HG03175 (cell line): ENCODE measurements around the gene NEIL1.
"Not testable (repeated sequence)": the region's sequence is repeated elsewhere in the genome, so short reads cannot be mapped to it uniquely, and the experiment has no call there.

Experiments used
- ATAC-seq: cut with Tn5 transposase; IDR thresholded peaks from one replicate; pipeline ENCODE4 v1.9.1; 2021; ENCODE audit warnings: mild to moderate bottlenecking, moderate library complexity; ENCODE audit not compliant: unreplicated experiment

NEIL1 gene

GRCh38 chr15:75369897-75370581, 23.2 kb downstream of the NEIL1 start:
- ATAC-seq, result no peak

- ATAC-seq, result no peak
These were observed 24.6 kb downstream of the NEIL1 start for GRCh38 chr15:75371486-75371885.

- no peak for ATAC-seq
These were observed 25.3 kb downstream of the NEIL1 start for GRCh38 chr15:75371901-75372688.

- no peak for ATAC-seq
These were observed 33.9 kb downstream of the NEIL1 start for GRCh38 chr15:75380773-75381172.

- ATAC-seq, result not testable (repeated sequence)
These were observed 37.1 kb downstream of the NEIL1 start for GRCh38 chr15:75383986-75384385.

GRCh38 chr15:75389791-75390382, 43.0 kb downstream of the NEIL1 start:
- no peak for ATAC-seq

GRCh38 chr15:75397494-75397893, 50.7 kb downstream of the NEIL1 start:
- ATAC-seq, result no peak

GRCh38 chr15:75403892-75404291, 57.1 kb downstream of the NEIL1 start:
- no peak for ATAC-seq
